Astrocyte (in vitro differentiated cells and primary cell): ENCODE data around the gene SIK3. TPM values are rescaled to one million over a fixed set of nuclear protein-coding genes. Genes with fewer than 3 reads are reported as not detected.

Source experiments
- DNase-seq: peaks from one replicate; pipeline ENCODE4 v3.0.0-alpha.2; 2010; ENCODE audit warnings: low read depth
- FAIRE-seq: peaks from 2 replicates; lab custom pipeline; 2011; peaks lifted over from hg19 to GRCh38; lab: Jason Lieb, UNC
- H2AFZ ChIP-seq: 2 replicates; pipeline ENCODE4 v1.6.0; 2012; ENCODE audit warnings: low read depth, low read length, inconsistent platforms
- H3K27ac ChIP-seq: 2 replicates; pipeline ENCODE4 v1.5.1; 2011; ENCODE audit warnings: low read depth, low read length, inconsistent platforms
- H3K27me3 ChIP-seq: 2 replicates; pipeline ENCODE4 v1.6.0; 2011; ENCODE audit warnings: low read length, inconsistent platforms; ENCODE audit not compliant: insufficient read depth
- H3K36me3 ChIP-seq: 2 replicates; pipeline ENCODE4 v1.5.1; 2011; ENCODE audit warnings: low read length, inconsistent platforms; ENCODE audit not compliant: insufficient read depth
- H3K4me1 ChIP-seq: 2 replicates; pipeline ENCODE4 v1.5.1; 2011; ENCODE audit warnings: low read length, inconsistent platforms; ENCODE audit not compliant: insufficient read depth
- H3K4me2 ChIP-seq: 2 replicates; pipeline ENCODE4 v1.6.0; 2012; ENCODE audit warnings: low read length, inconsistent platforms
- H3K4me3 ChIP-seq: 2 replicates; pipeline ENCODE4 v1.5.1; 2011; ENCODE audit warnings: low read depth, mild to moderate bottlenecking, low read length, inconsistent platforms; ENCODE audit not compliant: insufficient read depth
- H3K79me2 ChIP-seq: 2 replicates; pipeline ENCODE4 v1.6.0; 2012; ENCODE audit warnings: mild to moderate bottlenecking, low read length, inconsistent platforms; ENCODE audit not compliant: insufficient read depth
- H3K9ac ChIP-seq: 2 replicates; pipeline ENCODE4 v1.6.0; 2012; ENCODE audit warnings: mild to moderate bottlenecking, low read length, inconsistent platforms
- H3K9me3 ChIP-seq: 2 replicates; pipeline ENCODE4 v1.5.1; 2012; ENCODE audit warnings: low read depth, mild to moderate bottlenecking, low read length, inconsistent platforms; ENCODE audit not compliant: insufficient read depth
- H4K20me1 ChIP-seq: 2 replicates; pipeline ENCODE4 v1.6.0; 2012; ENCODE audit warnings: low read length, inconsistent platforms; ENCODE audit not compliant: insufficient read depth
- H3K27ac Mint-ChIP-seq: one replicate; pipeline ENCODE4 v1.8.0; 2021; ENCODE audit warnings: mild to moderate bottlenecking, mixed read lengths; ENCODE audit not compliant: unreplicated experiment
- H3K27me3 Mint-ChIP-seq: one replicate; pipeline ENCODE4 v1.8.0; 2021; ENCODE audit warnings: low read depth, mixed read lengths; ENCODE audit not compliant: unreplicated experiment
- H3K36me3 Mint-ChIP-seq: one replicate; pipeline ENCODE4 v1.8.0; 2021; ENCODE audit warnings: low read depth, mixed read lengths; ENCODE audit not compliant: unreplicated experiment
- H3K4me1 Mint-ChIP-seq: one replicate; pipeline ENCODE4 v1.8.0; 2021; ENCODE audit warnings: low read depth, mixed read lengths; ENCODE audit not compliant: unreplicated experiment
- H3K4me3 Mint-ChIP-seq: one replicate; pipeline ENCODE4 v1.8.0; 2021; ENCODE audit warnings: mild to moderate bottlenecking, moderate library complexity, mixed read lengths; ENCODE audit not compliant: unreplicated experiment
- H3K9me3 Mint-ChIP-seq: one replicate; pipeline ENCODE4 v1.8.0; 2021; ENCODE audit warnings: mild to moderate bottlenecking, mixed read lengths; ENCODE audit not compliant: unreplicated experiment
- CTCF ChIP-seq: IDR thresholded peaks from 2 replicates; pipeline ENCODE4 v1.5.1; 2011; ENCODE audit warnings: low read depth, mild to moderate bottlenecking, inconsistent platforms, low read length, moderate library complexity; ENCODE audit not compliant: insufficient read depth
- EZH2 ChIP-seq: IDR thresholded peaks from 2 replicates; pipeline ENCODE4 v1.6.1; 2012; ENCODE audit warnings: mild to moderate bottlenecking, low read length, inconsistent platforms; ENCODE audit not compliant: insufficient read depth
- total RNA-seq: library from RNA; stranded (reverse); gene quantifications from 2 replicates; pipeline ENCODE4 v1.2.1, GENCODE V29; 2021

Gene SIK3
- total RNA-seq, 1 donor from 2014 or later, result 34.4 TPM

GRCh38 chr11:116867619-116868018 is 230.6 kb downstream of the SIK3 start:
- peaks cover 21% of the 10 kb centered on the region for H3K4me1 Mint-ChIP-seq
- DNase-seq (no peak), FAIRE-seq (no peak)
- Histone ChIP-seq H3K9ac (no peak overlapping the region), H3K4me2 (no peak overlapping the region), H3K36me3 (peaks cover 5% of the 10 kb centered on the region), H3K4me1 (peaks cover 15% of the 10 kb centered on the region), H3K79me2 (no peaks in the 10 kb centered on the region), H3K27me3 (no peaks in the 10 kb centered on the region), H4K20me1 (no peaks in the 10 kb centered on the region), H3K27ac (no peak overlapping the region), H3K9me3 (no peaks in the 10 kb centered on the region), H3K4me3 (no peak overlapping the region), H2AFZ (no peak overlapping the region)
- no peaks in the 10 kb centered on the region for H3K27me3 Mint-ChIP-seq
- peaks cover 2% of the 10 kb centered on the region for H3K9me3 Mint-ChIP-seq
- H3K36me3 Mint-ChIP-seq, result peaks cover 38% of the 10 kb centered on the region
- no peak overlapping the region for H3K27ac Mint-ChIP-seq
- no peak for TF ChIP-seq CTCF
- no peak for TF ChIP-seq EZH2
- H3K4me3 Mint-ChIP-seq, result no peak overlapping the region

GRCh38 chr11:116866804-116867455 is 231.3 kb downstream of the SIK3 start:
- Histone ChIP-seq H3K9me3 (no peaks in the 10 kb centered on the region), H3K4me3 (no peak overlapping the region), H4K20me1 (no peaks in the 10 kb centered on the region), H2AFZ (no peak overlapping the region), H3K9ac (no peak overlapping the region), H3K4me1 (peaks cover 18% of the 10 kb centered on the region), H3K27me3 (no peaks in the 10 kb centered on the region), H3K27ac (no peak overlapping the region), H3K79me2 (no peaks in the 10 kb centered on the region), H3K4me2 (no peak overlapping the region), H3K36me3 (peaks cover 5% of the 10 kb centered on the region)
- Mint-ChIP-seq H3K36me3 (peaks cover 36% of the 10 kb centered on the region), H3K27ac (no peak overlapping the region), H3K4me3 (no peak overlapping the region), H3K4me1 (peaks cover 27% of the 10 kb centered on the region), H3K27me3 (no peaks in the 10 kb centered on the region), H3K9me3 (peaks cover 2% of the 10 kb centered on the region)
- no peak for DNase-seq
- TF ChIP-seq CTCF (no peak), EZH2 (no peak)
- FAIRE-seq, result no peak

- Histone ChIP-seq H3K4me2 (no peak overlapping the region), H3K9me3 (no peaks in the 10 kb centered on the region), H3K36me3 (peaks cover 5% of the 10 kb centered on the region), H3K79me2 (no peaks in the 10 kb centered on the region), H3K27me3 (no peaks in the 10 kb centered on the region), H3K4me1 (peaks cover 12% of the 10 kb centered on the region), H4K20me1 (no peaks in the 10 kb centered on the region), H3K4me3 (no peak overlapping the region), H2AFZ (no peak overlapping the region), H3K9ac (no peak overlapping the region), H3K27ac (no peak overlapping the region)
- peaks cover 37% of the 10 kb centered on the region for H3K36me3 Mint-ChIP-seq
- TF ChIP-seq EZH2 (no peak), CTCF (no peak)
- peaks cover 31% of the 10 kb centered on the region for H3K4me1 Mint-ChIP-seq
- no peaks in the 10 kb centered on the region for H3K27me3 Mint-ChIP-seq
- FAIRE-seq (no peak), DNase-seq (no peak)
- no peak overlapping the region for H3K27ac Mint-ChIP-seq
- peaks cover 2% of the 10 kb centered on the region for H3K9me3 Mint-ChIP-seq
- no peak overlapping the region for H3K4me3 Mint-ChIP-seq
Measured at GRCh38 chr11:116865696-116866095, 232.5 kb downstream of the SIK3 start.
